MV-4-11 (cell line): Measurements from ENCODE around the gene TLE4.
A peak's percentile ranks its signal among the peaks of the same experiment; 100 is the strongest.

Experiments used
- DNase-seq: peaks from one replicate; lab custom pipeline; 2025; lab: John Stamatoyannopoulos, UW

TLE4 gene

DNA sequence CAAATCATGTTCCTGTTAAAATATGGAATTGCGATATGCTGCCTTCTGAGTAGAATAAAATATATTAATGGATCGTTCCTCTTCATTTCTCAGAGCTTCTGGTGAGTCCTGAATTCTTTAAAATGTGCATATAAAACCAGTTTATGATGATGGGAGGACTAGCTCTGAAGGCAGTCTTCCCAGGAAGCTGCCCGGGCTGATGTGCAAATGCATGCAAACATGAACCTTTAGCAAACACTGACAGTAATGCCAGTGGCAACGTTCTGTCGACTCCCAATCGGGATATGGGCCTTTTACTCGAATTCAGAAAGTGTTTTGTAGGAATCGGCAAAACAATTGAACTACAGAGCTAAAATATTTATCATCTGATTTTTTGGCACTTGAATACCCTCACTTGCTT is 93.6 kb downstream of the TLE4 start:
- DNase-seq: no peak

- no peak for DNase-seq
These were observed 94.2 kb downstream of the TLE4 start for GRCh38 chr9:79665931-79666330.

GRCh38 chr9:79667120-79667519 is 95.4 kb downstream of the TLE4 start:
- no peak for DNase-seq

GRCh38 chr9:79667817-79668436 is 96.2 kb downstream of the TLE4 start:
- no peak for DNase-seq

GRCh38 chr9:79668956-79669355 is 97.2 kb downstream of the TLE4 start:
- DNase-seq: no peak

DNA sequence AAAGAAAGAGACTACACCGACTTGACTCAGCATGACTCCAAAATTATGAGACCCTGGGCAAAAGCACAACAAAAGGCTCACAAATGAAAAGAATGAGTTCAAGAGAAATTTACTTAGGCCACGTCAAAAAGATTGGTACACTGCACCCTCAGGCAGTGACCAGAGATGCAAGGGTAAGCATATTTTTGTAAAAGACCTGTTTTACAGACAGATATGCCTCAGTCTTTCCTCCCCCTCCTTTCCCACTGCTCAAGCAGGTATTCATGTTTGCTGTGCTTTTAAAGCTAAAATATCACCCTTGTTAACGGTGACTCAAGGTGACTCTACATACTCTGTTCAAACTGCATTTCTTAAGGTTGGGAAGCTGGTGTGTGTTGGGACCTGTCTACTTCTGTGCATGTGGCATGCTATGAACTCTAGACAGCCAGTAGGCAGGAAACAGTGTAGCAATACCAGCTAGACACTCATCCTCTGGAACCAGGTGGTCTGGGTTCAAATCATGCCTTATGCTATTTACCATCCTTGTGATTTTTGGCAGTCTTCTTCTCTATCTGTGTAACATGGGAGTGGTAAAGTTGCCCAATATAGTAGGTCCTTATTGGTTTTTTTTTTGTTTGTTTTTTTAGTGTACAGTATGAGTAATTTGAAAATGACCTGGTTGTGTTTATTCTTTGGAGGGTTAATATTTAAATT is 98.7 kb downstream of the TLE4 start:
- DNase-seq: peak; percentile 11

GRCh38 chr9:79671558-79671957 is 99.8 kb downstream of the TLE4 start:
- no peak for DNase-seq

DNA sequence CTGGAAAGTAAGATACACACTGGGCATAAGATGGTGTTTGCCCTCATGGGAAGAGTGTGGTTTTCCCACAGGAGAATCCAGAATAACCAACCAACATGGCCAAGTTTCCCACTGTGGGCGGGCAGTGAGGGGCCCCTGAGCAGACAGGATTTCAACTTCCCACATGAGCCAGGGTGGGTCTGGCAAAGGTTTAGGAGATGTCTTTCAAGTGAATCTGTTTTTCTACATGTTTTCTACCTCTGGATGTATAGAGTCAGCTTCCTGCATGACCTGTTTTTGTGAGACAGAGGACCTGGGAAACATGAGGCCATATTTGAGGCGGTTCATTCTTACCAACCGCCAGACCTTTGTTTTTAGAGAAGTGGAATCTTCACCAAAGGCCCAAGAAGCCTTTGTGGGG is 100.5 kb downstream of the TLE4 start:
- DNase-seq: peak; percentile 11

- no peak for DNase-seq
These were observed 101.1 kb downstream of the TLE4 start for GRCh38 chr9:79672891-79673290.

- DNase-seq: no peak
These were observed 101.8 kb downstream of the TLE4 start for GRCh38 chr9:79673614-79674013.

GRCh38 chr9:79674052-79674777 is 102.5 kb downstream of the TLE4 start:
- no peak for DNase-seq

DNA sequence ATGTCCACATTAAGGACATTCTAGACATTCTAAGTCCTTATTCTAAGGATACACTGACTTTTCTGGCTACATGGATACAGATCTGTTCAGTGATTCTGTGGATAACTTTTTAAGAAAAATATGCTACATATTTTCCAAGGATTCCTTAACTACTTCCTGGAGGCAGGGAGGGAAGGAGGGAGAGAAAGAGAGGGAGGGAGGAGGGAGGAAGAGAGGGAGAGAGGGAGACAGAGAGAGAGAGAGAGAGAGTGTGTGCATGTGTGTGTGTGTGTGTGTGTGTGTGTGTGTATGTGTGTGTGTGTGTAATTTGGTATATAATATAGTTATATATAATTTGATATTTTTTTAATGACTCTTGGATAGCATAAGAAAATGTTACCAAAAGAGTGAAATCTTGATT is 109.8 kb downstream of the TLE4 start:
- DNase-seq: no peak

- no peak for DNase-seq
These were observed 110.4 kb downstream of the TLE4 start for GRCh38 chr9:79682076-79682736.

- DNase-seq: no peak
These were observed 112.3 kb downstream of the TLE4 start for GRCh38 chr9:79684059-79684458.

GRCh38 chr9:79684711-79685575 is 113.2 kb downstream of the TLE4 start:
- no peak for DNase-seq

DNA sequence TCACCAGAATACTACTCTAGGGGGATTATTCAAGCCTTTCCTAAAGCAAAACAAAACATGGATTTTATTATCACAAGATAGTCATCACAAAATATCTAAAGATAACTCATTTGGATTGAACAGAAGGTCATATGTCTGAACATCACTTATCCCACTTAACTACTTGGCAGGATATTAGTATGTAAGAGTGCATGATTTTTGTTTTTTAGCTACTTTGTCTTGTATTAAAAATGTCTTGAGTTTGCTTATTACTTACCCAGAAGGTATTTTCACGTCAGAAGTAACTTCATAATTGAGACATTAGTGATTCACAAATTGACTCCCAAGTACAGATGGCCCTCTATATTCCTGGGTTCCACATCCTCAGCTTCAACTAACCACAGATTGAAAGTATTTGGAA is 113.8 kb downstream of the TLE4 start:
- no peak for DNase-seq

DNA sequence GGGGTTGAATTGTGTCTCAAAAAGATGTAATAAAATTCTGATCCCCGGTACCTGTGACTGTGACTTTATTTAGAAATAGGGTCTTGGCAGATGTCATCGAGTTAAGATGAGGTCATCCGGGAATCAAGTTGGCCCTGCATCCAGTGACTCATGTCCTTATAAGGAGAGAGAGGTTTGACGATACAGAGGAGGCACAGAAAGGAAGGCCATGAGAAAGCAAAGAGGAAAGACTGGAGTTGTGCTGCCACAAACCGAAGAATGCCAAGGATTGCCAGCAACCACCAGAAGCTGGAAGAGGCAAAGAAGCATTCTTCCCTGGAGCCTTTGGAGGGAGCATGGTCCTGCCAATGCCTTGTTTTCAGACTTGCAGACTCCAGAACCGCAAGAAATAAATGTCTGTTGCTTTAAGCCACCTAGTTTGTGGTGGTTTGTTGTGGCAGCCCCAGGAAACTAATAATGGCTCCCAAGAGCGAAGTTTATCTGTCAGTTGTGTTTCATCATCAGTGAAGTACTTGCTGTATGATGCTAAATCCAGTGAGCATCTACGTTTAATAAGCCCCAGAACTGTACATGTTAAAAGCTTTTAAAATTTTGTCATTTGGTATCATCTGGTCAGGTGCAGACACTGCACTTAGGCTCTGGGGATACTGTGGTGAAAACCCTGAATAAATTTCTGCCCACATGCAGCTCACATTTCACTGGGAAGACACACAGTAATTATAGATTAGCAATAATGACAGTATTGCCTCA is 114.8 kb downstream of the TLE4 start:
- peak; percentile 33 for DNase-seq

GRCh38 chr9:79687131-79687447 is 115.3 kb downstream of the TLE4 start:
- peak; percentile 50 for DNase-seq

- no peak for DNase-seq
These were observed 116.6 kb downstream of the TLE4 start for GRCh38 chr9:79688363-79688762.

GRCh38 chr9:79689576-79689975 is 117.8 kb downstream of the TLE4 start:
- no peak for DNase-seq

DNA sequence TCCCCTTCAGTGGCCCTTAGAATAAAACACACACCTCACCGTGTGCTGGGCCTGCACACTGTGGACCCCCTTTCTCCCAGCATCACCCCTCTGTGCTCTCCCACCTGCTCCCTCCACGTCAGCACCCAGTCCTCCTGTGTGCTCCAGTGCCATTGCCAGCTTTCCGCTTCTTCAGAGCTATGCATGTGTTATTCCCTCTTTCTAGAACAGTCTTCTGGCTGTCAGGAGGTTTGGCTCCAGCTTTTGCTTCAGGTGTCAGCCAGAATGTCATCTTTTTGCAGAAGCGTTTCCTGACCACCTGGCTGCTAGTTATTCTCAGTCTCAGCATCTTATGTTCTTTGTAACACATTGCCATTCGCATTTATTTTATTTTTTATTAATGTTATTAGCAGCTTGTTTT is 119.7 kb downstream of the TLE4 start:
- no peak for DNase-seq
